H1 (cell line): ENCODE measurements around the gene KCNE4. TPM values are rescaled to one million over a fixed set of nuclear protein-coding genes. Genes with fewer than 3 reads are reported as not detected.

ENCODE experiments used
- CHD7 ChIP-seq: fragments of 300-600 bp; sonication (generic); IDR thresholded peaks from 2 replicates; pipeline ENCODE4 v1.7.1; 2012; ENCODE audit warnings: low read length, moderate library complexity, mild to moderate bottlenecking, inconsistent platforms; ENCODE audit not compliant: insufficient replicate concordance
- SUZ12 ChIP-seq: fragments of 200-600 bp; sonication (generic); IDR thresholded peaks from 2 replicates; pipeline ENCODE4 v1.6.1; 2012; ENCODE audit warnings: mild to moderate bottlenecking, inconsistent platforms, low read length, moderate library complexity, mixed read lengths
- polyA plus RNA-seq, 7 experiments: library from polyadenylated mRNA; depleted of rRNA in 3 of 7; stranded (reverse) in 5 of 7; unstranded in 2 of 7; fragments of >200 nt in 5 of 7; fragments of 200-250 nt in 2 of 7; gene quantifications; 1 replicate in 5 of 7; 2 replicates in 1 of 7; 4 replicates in 1 of 7; pipeline versions ENCODE4 v1.2.1 to v1.2.3, GENCODE V29; 2011 to 2013; ENCODE audit warnings: missing spikeins in 2 of 7, mixed read lengths in 2 of 7
- total RNA-seq: library from RNA; stranded (reverse); fragmentation: NEBNext Ultra II Directional; extraction: Animal tissue kit (Norgen Biotek cat#: 25700); gene quantifications from 2 replicates; pipeline ENCODE4 v1.2.1, GENCODE V29; 2021

Gene KCNE4
- total and polyA plus RNA-seq, 2 of the 8 experiments (the other 6 are each of a cell fraction or from before 2014, with no cell fraction given): 0.08 to 0.09 TPM

DNA sequence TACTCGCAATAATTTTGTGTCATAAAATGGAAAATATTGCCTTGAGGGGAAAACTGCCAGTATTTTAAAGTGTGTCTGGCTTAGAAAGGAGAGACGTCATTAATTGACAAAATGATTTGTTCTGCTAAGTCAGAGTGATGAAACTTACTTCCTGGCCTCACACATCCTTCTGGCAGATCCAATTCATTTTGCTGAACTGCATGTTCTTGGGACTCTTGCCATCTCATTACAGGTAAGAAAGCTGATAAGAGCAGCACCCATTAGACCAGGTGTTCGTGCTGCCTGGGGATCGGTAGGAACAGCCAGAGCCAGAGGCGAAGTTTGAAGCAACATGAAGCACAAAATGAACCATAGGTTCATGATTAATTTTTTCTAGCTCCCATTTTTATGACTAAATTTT, 38.0 kb downstream of the KCNE4 start (continued):
- TF ChIP-seq CHD7 (no peak), SUZ12 (no peak)
